ENCODE measurements around the gene ATP23. TPM values are rescaled to one million over a fixed set of nuclear protein-coding genes. Genes with fewer than 3 reads are reported as not detected.

Gene ATP23
- polyA plus RNA-seq, 1 experiment, result 6.7 TPM

DNA sequence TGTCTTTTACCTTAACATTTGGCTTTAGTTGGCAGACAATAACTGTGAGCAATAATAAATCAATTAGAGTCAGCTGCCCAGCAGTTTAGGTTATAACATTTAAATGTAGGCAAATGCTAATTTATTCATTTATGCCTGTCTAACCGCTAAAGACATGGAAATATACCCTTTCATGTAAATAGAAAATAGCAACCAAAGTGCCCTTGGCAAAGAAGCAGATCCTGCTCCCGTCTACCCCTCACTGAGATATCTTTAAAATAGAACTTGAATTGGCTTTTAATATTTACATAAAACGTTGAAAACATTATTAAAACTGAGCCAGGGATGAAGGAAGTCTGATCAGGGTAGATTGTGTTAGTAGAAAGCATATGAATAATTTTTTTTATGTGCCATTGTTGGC, 67.3 kb downstream of the ATP23 start:
- TF ChIP-seq, protein P1, sequence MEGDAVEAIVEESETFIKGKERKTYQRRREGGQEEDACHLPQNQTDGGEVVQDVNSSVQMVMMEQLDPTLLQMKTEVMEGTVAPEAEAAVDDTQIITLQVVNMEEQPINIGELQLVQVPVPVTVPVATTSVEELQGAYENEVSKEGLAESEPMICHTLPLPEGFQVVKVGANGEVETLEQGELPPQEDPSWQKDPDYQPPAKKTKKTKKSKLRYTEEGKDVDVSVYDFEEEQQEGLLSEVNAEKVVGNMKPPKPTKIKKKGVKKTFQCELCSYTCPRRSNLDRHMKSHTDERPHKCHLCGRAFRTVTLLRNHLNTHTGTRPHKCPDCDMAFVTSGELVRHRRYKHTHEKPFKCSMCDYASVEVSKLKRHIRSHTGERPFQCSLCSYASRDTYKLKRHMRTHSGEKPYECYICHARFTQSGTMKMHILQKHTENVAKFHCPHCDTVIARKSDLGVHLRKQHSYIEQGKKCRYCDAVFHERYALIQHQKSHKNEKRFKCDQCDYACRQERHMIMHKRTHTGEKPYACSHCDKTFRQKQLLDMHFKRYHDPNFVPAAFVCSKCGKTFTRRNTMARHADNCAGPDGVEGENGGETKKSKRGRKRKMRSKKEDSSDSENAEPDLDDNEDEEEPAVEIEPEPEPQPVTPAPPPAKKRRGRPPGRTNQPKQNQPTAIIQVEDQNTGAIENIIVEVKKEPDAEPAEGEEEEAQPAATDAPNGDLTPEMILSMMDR (IDR thresholded peaks at IDR 0.05; ENCODE audit: insufficient read depth, low read depth, low read length), result no peak
- no peak for DNase-seq (ENCODE audit: low read depth)
- H3K4me3 ChIP-seq (ENCODE audit: low read depth, low read length), result no peak overlapping the region
- POLR2A ChIA-PET, result no interaction called here
- H3K27me3 ChIP-seq (ENCODE audit: control insufficient read depth, insufficient read depth, low read length), result no peaks in the 10 kb centered on the region
- CTCF ChIA-PET, result interaction anchor here (0.6 kb wide), 1 partner anchor 26 kb away, joined by 3 read pairs; no protein-coding TSS in a partner anchor
- no peaks in the 10 kb centered on the region for H3K36me3 ChIP-seq (ENCODE audit: control insufficient read depth, insufficient read depth, low read length)

Other genes starting within 250 kb of the ATP23 start
- 312 and 415 TPM in 2 replicates for gene OS9, start 247.4 kb upstream of the ATP23 start, polyA plus RNA-seq (2011; rRNA removed)
- 0.04 and 0.05 TPM in 2 replicates for gene AGAP2, start 202.8 kb upstream of the ATP23 start, polyA plus RNA-seq (2011; rRNA removed)
- gene TSPAN31, start 196.5 kb upstream of the ATP23 start, polyA plus RNA-seq (2011; rRNA removed), result 25.7 and 40.4 TPM in 2 replicates
- gene CDK4, start 189.3 kb upstream of the ATP23 start, polyA plus RNA-seq (2011; rRNA removed), result 208 and 293 TPM in 2 replicates
- 3.1 and 6.2 TPM in 2 replicates for gene MARCHF9, start 186.5 kb upstream of the ATP23 start, polyA plus RNA-seq (2011; rRNA removed)
- 0.76 and 0.91 TPM in 2 replicates for gene CYP27B1, start 174.5 kb upstream of the ATP23 start, polyA plus RNA-seq (2011; rRNA removed)
- 31.8 and 42.8 TPM in 2 replicates for gene METTL1, start 169.5 kb upstream of the ATP23 start, polyA plus RNA-seq (2011; rRNA removed)
- 9.1 and 9.2 TPM in 2 replicates for gene EEF1AKMT3, start 169.0 kb upstream of the ATP23 start, polyA plus RNA-seq (2011; rRNA removed)
- gene TSFM, start 158.8 kb upstream of the ATP23 start, polyA plus RNA-seq (2011; rRNA removed), result 14.5 and 15.1 TPM in 2 replicates
- 4.4 and 5.0 TPM in 2 replicates for gene AVIL, start 122.8 kb upstream of the ATP23 start, polyA plus RNA-seq (2011; rRNA removed)
- 229 and 284 TPM in 2 replicates for gene CTDSP2, start 94.8 kb upstream of the ATP23 start, polyA plus RNA-seq (2011; rRNA removed)